Rectal smooth muscle tissue (tissue), 1 donor: Measurements from ENCODE around the gene KAZN.

Source experiments
- H3K27ac ChIP-seq: one replicate; pipeline ENCODE4 v1.7.0; 2013; ENCODE audit warnings: low read depth, low read length, inconsistent platforms
- H3K27me3 ChIP-seq: one replicate; pipeline ENCODE4 v1.7.0; 2013; ENCODE audit warnings: low read length; ENCODE audit not compliant: control insufficient read depth, insufficient read depth
- H3K36me3 ChIP-seq: one replicate; pipeline ENCODE4 v1.7.0; 2013; ENCODE audit warnings: low read length; ENCODE audit not compliant: control insufficient read depth, insufficient read depth
- H3K4me1 ChIP-seq: one replicate; pipeline ENCODE4 v1.7.0; 2013; ENCODE audit warnings: low read length; ENCODE audit not compliant: control insufficient read depth, insufficient read depth
- H3K4me3 ChIP-seq: one replicate; pipeline ENCODE4 v1.7.0; 2013; ENCODE audit warnings: low read length
- H3K9ac ChIP-seq: one replicate; pipeline ENCODE4 v1.7.0; 2013; ENCODE audit warnings: low read length

Gene KAZN

GRCh38 chr1:15004396-15004795 is 405.9 kb downstream of the KAZN start:
- Histone ChIP-seq H3K36me3 (no peaks in the 10 kb centered on the region), H3K4me1 (no peaks in the 10 kb centered on the region), H3K27ac (no peak overlapping the region), H3K4me3 (no peak overlapping the region), H3K9ac (no peak overlapping the region), H3K27me3 (no peaks in the 10 kb centered on the region)

GRCh38 chr1:15005116-15005515 is 406.6 kb downstream of the KAZN start:
- Histone ChIP-seq H3K36me3 (no peaks in the 10 kb centered on the region), H3K27me3 (no peaks in the 10 kb centered on the region), H3K4me1 (no peaks in the 10 kb centered on the region), H3K27ac (no peak overlapping the region), H3K4me3 (no peak overlapping the region), H3K9ac (no peak overlapping the region)

GRCh38 chr1:15007368-15007767 is 408.9 kb downstream of the KAZN start:
- H3K9ac ChIP-seq, result no peak overlapping the region
- H3K27ac ChIP-seq, result no peak overlapping the region

GRCh38 chr1:15007842-15008241 is 409.4 kb downstream of the KAZN start:
- no peaks in the 10 kb centered on the region for H3K27me3 ChIP-seq
- no peaks in the 10 kb centered on the region for H3K4me1 ChIP-seq
- no peak overlapping the region for H3K9ac ChIP-seq
- no peak overlapping the region for H3K27ac ChIP-seq
- H3K36me3 ChIP-seq, result no peaks in the 10 kb centered on the region
- H3K4me3 ChIP-seq, result no peak overlapping the region

More at GRCh38 chr1:15007368-15007767, 408.9 kb downstream of the KAZN start:
- no peaks in the 10 kb centered on the region for H3K36me3 ChIP-seq
- no peak overlapping the region for H3K4me3 ChIP-seq
- H3K27me3 ChIP-seq, result no peaks in the 10 kb centered on the region
- H3K4me1 ChIP-seq, result no peaks in the 10 kb centered on the region

- Histone ChIP-seq H3K27ac (no peak overlapping the region), H3K9ac (no peak overlapping the region), H3K4me3 (no peak overlapping the region), H3K4me1 (no peaks in the 10 kb centered on the region), H3K27me3 (no peaks in the 10 kb centered on the region), H3K36me3 (no peaks in the 10 kb centered on the region)
These were observed 410.6 kb downstream of the KAZN start for GRCh38 chr1:15008783-15009729.

GRCh38 chr1:15011160-15011559 is 412.7 kb downstream of the KAZN start:
- Histone ChIP-seq H3K4me3 (no peak overlapping the region), H3K9ac (no peak overlapping the region), H3K4me1 (peaks cover 2% of the 10 kb centered on the region), H3K27me3 (no peaks in the 10 kb centered on the region), H3K36me3 (no peaks in the 10 kb centered on the region), H3K27ac (no peak overlapping the region)

GRCh38 chr1:15011661-15012060 is 413.2 kb downstream of the KAZN start:
- H3K36me3 ChIP-seq, result no peaks in the 10 kb centered on the region
- H3K9ac ChIP-seq, result no peak overlapping the region
- no peak overlapping the region for H3K27ac ChIP-seq
- no peaks in the 10 kb centered on the region for H3K27me3 ChIP-seq
- H3K4me3 ChIP-seq, result no peak overlapping the region
- peaks cover 2% of the 10 kb centered on the region for H3K4me1 ChIP-seq

- Histone ChIP-seq H3K27me3 (no peaks in the 10 kb centered on the region), H3K4me1 (peaks cover 2% of the 10 kb centered on the region), H3K9ac (no peak overlapping the region), H3K4me3 (no peak overlapping the region), H3K27ac (no peak overlapping the region), H3K36me3 (no peaks in the 10 kb centered on the region)
These were observed 414.3 kb downstream of the KAZN start for GRCh38 chr1:15012822-15013221.

GRCh38 chr1:15013767-15014166 is 415.3 kb downstream of the KAZN start:
- Histone ChIP-seq H3K27ac (no peak overlapping the region), H3K27me3 (no peaks in the 10 kb centered on the region), H3K4me1 (peaks cover 2% of the 10 kb centered on the region), H3K36me3 (no peaks in the 10 kb centered on the region), H3K4me3 (no peak overlapping the region), H3K9ac (no peak overlapping the region)

- H3K36me3 ChIP-seq, result no peaks in the 10 kb centered on the region
- H3K9ac ChIP-seq, result no peak overlapping the region
- no peaks in the 10 kb centered on the region for H3K27me3 ChIP-seq
- H3K4me3 ChIP-seq, result no peak overlapping the region
- H3K27ac ChIP-seq, result no peak overlapping the region
- H3K4me1 ChIP-seq, result peaks cover 2% of the 10 kb centered on the region
These were observed 416.0 kb downstream of the KAZN start for GRCh38 chr1:15014516-15014915.

- no peak overlapping the region for H3K4me3 ChIP-seq
- H3K36me3 ChIP-seq, result no peaks in the 10 kb centered on the region
- no peak overlapping the region for H3K9ac ChIP-seq
- H3K27me3 ChIP-seq, result no peaks in the 10 kb centered on the region
- no peak overlapping the region for H3K27ac ChIP-seq
- H3K4me1 ChIP-seq, result peaks cover 2% of the 10 kb centered on the region
These were observed 417.5 kb downstream of the KAZN start for GRCh38 chr1:15016001-15016400.

- Histone ChIP-seq H3K36me3 (no peaks in the 10 kb centered on the region), H3K4me1 (peaks cover 2% of the 10 kb centered on the region), H3K4me3 (no peak overlapping the region), H3K27ac (no peak overlapping the region), H3K9ac (no peak overlapping the region), H3K27me3 (no peaks in the 10 kb centered on the region)
These were observed 418.0 kb downstream of the KAZN start for GRCh38 chr1:15016526-15016925.

- Histone ChIP-seq H3K36me3 (no peaks in the 10 kb centered on the region), H3K4me3 (no peak overlapping the region), H3K9ac (no peak overlapping the region), H3K27ac (no peak overlapping the region), H3K4me1 (peaks cover 2% of the 10 kb centered on the region), H3K27me3 (no peaks in the 10 kb centered on the region)
These were observed 418.6 kb downstream of the KAZN start for GRCh38 chr1:15017120-15017519.
